Measurements from ENCODE around the gene RTN3. TPM values are rescaled to one million over a fixed set of nuclear protein-coding genes. Genes with fewer than 3 reads are reported as not detected.

RTN3 gene
- total RNA-seq, 1 donor from 2014 or later = 140 TPM

GRCh38 chr11:63667995-63668795 lies 13.1 kb upstream of the RTN3 start:
- no peaks in the 10 kb centered on the region for H3K27me3 ChIP-seq (ENCODE audit: low read depth)
- no peak for TF ChIP-seq CTCF (IDR thresholded peaks at IDR 0.05)
- H3K9me3 ChIP-seq = no peaks in the 10 kb centered on the region
- peaks cover 61% of the 10 kb centered on the region for H3K4me1 ChIP-seq
- H3K36me3 ChIP-seq = no peaks in the 10 kb centered on the region
- intact Hi-C loops (cut with DNase I) = no loop called here
- no peak overlapping the region for H3K4me3 ChIP-seq
- peak overlapping the region; percentile 15 for H3K27ac ChIP-seq
- ATAC-seq = no peak
- no peak for DNase-seq

DNA sequence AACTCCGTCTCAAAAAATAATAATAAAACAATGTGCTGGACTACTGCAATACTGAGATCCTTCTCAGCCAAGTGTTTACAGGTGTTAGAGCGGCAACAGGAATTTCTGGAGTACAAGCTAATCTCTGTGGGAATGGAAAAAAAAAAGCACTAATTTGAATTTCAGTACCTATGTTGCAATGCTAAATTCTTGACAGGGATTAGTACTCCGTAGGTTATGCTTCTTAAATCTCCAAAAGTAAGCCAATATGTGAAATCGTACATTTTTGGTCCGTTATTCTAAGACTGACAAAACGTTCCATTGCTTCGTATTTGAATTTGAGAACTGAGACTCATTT lies 11.2 kb upstream of the RTN3 start:
- H3K36me3 ChIP-seq = no peaks in the 10 kb centered on the region
- H3K27me3 ChIP-seq (ENCODE audit: low read depth) = no peaks in the 10 kb centered on the region
- no peak for ATAC-seq
- peaks cover 49% of the 10 kb centered on the region for H3K4me1 ChIP-seq
- H3K27ac ChIP-seq = peak overlapping the region; percentile 99
- peak overlapping the region; percentile 94 for H3K4me3 ChIP-seq
- intact Hi-C loops (cut with DNase I) = no loop called here
- DNase-seq = no peak
- no peak for TF ChIP-seq CTCF (IDR thresholded peaks at IDR 0.05)
- H3K9me3 ChIP-seq = no peaks in the 10 kb centered on the region

DNA sequence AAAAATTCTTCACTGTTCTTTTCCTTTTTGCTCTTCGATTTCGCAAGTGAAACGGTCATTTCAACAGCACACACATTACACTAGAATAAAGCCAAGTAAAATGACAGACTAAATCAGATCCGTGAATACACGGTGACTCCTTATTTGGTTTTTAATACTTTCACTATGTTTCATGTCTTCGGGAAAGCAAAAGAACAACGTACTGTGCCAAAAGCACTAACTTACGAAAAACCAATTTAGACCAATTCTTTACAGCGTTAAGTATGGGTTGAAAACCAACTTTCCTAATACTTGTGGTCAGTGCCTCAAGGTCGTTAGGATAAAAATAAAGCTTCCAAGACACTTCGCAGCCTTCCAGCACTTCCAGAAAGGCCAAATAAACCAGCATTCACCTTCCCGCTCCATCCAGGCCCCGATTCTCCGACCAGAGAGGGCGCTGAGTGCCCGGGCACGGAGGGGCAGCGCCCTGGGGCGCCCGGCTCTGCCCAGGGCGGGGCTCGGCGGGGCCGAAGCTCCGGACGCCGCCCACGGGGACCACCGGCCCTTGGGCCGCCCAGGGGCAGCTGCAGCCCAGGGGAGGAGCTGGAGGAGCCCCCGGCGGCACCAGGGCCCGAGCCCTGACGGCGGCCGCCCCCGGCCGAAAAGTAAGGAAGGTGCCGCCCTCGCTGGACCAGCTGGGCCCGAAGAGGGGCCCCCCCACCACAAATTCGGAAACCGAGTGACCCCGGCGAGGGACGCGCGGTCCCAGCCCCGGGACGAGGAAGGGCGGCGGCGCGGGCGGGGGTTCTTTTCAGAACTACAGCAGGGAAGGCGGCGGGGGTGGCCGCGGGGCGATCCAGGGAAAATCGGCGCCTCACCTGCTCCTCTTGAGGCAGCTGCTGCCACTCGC lies 10.6 kb upstream of the RTN3 start:
- Histone ChIP-seq H3K9me3 (no peaks in the 10 kb centered on the region), H3K4me3 (peak overlapping the region; percentile 94), H3K27me3 (ENCODE audit: low read depth) (no peaks in the 10 kb centered on the region), H3K4me1 (peaks cover 49% of the 10 kb centered on the region), H3K36me3 (no peaks in the 10 kb centered on the region), H3K27ac (peak overlapping the region; percentile 99)
- intact Hi-C loops (cut with DNase I) = no loop called here
- TF ChIP-seq CTCF (IDR thresholded peaks at IDR 0.05) = peak; percentile 42
- ATAC-seq (peak; percentile 81 to 85), DNase-seq (peak; percentile 75)

DNA sequence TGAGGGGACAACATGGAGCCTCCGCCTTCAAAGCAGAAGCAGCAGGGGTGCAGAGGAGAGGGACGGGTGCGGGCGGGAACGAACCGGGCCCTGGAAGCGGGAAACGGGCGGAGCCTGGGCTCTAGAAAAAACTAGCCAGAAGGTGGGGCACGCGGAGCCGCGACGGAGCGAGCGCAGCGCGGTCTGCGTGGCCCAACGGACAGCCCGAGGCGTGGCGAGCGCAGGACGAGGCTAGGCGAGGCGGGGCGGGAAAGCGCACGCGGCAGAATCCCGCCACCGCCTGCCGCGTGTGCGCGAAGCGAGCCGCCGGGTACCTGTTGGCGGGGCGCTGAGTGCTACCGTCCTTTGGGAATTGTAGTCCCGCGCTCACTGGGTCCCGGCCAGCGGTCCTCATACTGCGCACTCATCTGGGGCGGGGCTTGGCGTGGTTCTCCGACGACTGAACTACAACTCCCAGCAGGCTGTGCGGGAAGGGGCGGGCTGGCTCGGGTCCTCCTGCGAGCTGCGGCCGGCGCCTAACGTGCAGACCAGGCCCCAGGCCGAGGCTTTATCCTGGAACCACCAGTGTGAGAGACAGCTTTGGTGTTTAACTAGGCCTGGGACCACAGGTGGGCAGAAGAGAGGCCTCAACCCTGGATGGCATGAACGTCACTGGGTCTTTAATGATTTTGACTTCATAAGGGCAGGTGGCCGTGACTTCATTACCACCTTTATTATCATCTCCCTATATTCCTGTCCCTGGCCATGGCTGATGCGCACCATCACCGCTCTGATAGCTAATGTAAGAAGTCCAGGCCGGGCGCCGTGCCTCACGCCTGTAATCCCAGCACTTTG lies 9.8 kb upstream of the RTN3 start, which contains the start of gene ATL3:
Gene ATL3, minus strand, starts transcription at position 55 of the 834 bp plus-strand sequence. Its CDS starts 41 bp downstream, at position 14.
- peak within 1 kb of the TSS; percentile 94 for H3K4me3 ChIP-seq

More for the DNA sequence above, 9.8 kb upstream of the RTN3 start, which contains the start of gene ATL3:
- ATAC-seq = peak; percentile 97 to 98
- intact Hi-C loops (cut with DNase I) = no loop called here
- Histone ChIP-seq H3K27me3 (ENCODE audit: low read depth) (no peaks in the 10 kb centered on the region), H3K4me1 (peaks cover 41% of the 10 kb centered on the region), H3K36me3 (no peaks in the 10 kb centered on the region), H3K9me3 (no peaks in the 10 kb centered on the region), H3K27ac (peak within 1 kb of the TSS; percentile 99)
- TF ChIP-seq CTCF (IDR thresholded peaks at IDR 0.05) = no peak
- DNase-seq = peak; percentile 99

Measured in lower lobe of right lung (tissue), 2 donors.